Natural killer cell (primary cell): ENCODE results near the gene VASN. TPM values are rescaled to one million over a fixed set of nuclear protein-coding genes. Genes with fewer than 3 reads are reported as not detected.

Source experiments
- ATAC-seq, 3 donors: fragments of 150-1000 bp in 2 of 3; fragments of 200-7000 bp in 1 of 3; cut with Tn5 transposase; 1 replicate in 1 of 3; 2 replicates in 2 of 3; pipeline ENCODE4 v1.10.0; 2021; ENCODE audit warnings: mild to moderate bottlenecking in 2 of 3, moderate library complexity in 2 of 3
- DNase-seq, 2 donors: peaks; one replicate each; pipeline versions ENCODE4 v3.0.0 to v3.0.0-alpha.2; 2013 to 2021; ENCODE audit warnings: mixed read lengths in 1 of 2
- H3K27ac ChIP-seq: one replicate; pipeline ENCODE4 v1.5.1; 2013; ENCODE audit warnings: mild to moderate bottlenecking, low read length
- H3K27me3 ChIP-seq: one replicate; pipeline ENCODE4 v1.6.1; 2013; ENCODE audit warnings: low read length; ENCODE audit not compliant: control insufficient read depth, insufficient read depth
- H3K36me3 ChIP-seq: one replicate; pipeline ENCODE4 v1.6.1; 2013; ENCODE audit warnings: low read length; ENCODE audit not compliant: control insufficient read depth, insufficient read depth
- H3K4me1 ChIP-seq: one replicate; pipeline ENCODE4 v1.6.1; 2013; ENCODE audit warnings: low read length; ENCODE audit not compliant: control insufficient read depth, insufficient read depth
- H3K4me3 ChIP-seq: one replicate; pipeline ENCODE4 v1.5.1; 2013; ENCODE audit warnings: low read length
- H3K9me3 ChIP-seq: one replicate; pipeline ENCODE4 v1.6.1; 2013; ENCODE audit warnings: low read length; ENCODE audit not compliant: control insufficient read depth, insufficient read depth
- H3K27ac Mint-ChIP-seq, 2 donors: one replicate each; pipeline ENCODE4 v1.8.0; 2022; ENCODE audit warnings: mild to moderate bottlenecking in 2 of 2, mixed read lengths in 2 of 2, moderate library complexity in 1 of 2
- H3K27me3 Mint-ChIP-seq, 2 donors: one replicate each; pipeline ENCODE4 v1.8.0; 2022; ENCODE audit warnings: low read depth in 2 of 2, mixed read lengths in 2 of 2
- H3K36me3 Mint-ChIP-seq: one replicate; pipeline ENCODE4 v1.8.0; 2022; ENCODE audit warnings: mixed read lengths
- H3K4me1 Mint-ChIP-seq, 2 donors: one replicate each; pipeline ENCODE4 v1.8.0; 2022; ENCODE audit warnings: mixed read lengths in 2 of 2
- H3K4me3 Mint-ChIP-seq: one replicate; pipeline ENCODE4 v1.8.0; 2022; ENCODE audit warnings: mild to moderate bottlenecking, moderate library complexity, mixed read lengths
- H3K9me3 Mint-ChIP-seq, 2 donors: one replicate each; pipeline ENCODE4 v1.8.0; 2022; ENCODE audit warnings: mixed read lengths in 2 of 2
- WGBS: methylation state at CpG from one replicate; pipeline ENCODE4 v1.1.7; 2013; ENCODE audit warnings: missing lambda C conversion rate; ENCODE audit not compliant: insufficient coverage; 5-methylcytosine and 5-hydroxymethylcytosine counted together
- intact Hi-C: fragments of 100-400 bp; cut with micrococcal nuclease; formaldehyde crosslinking; loops from one replicate; pipeline ENCODE4 v1.14.2; 2022
- total RNA-seq, 4 donors: library from RNA; stranded (reverse); fragments of 120-200 nt in 1 of 4; gene quantifications; one replicate each; pipeline versions ENCODE4 v1.2.3 to v1.2.4, GENCODE V29; 2013 to 2022
- TF ChIP-seq, protein P1 (sequence below): fragments of 200-600 bp; IDR thresholded peaks from one replicate; pipeline ENCODE4 v1.8.0; 2022; ENCODE audit warnings: antibody characterized with exemption

The VASN gene
- total RNA-seq, 3 donors from 2014 or later (not counting 1 experiment from before 2014, with no cell fraction given) = 0.35 to 0.93 (median 0.78) TPM

DNA sequence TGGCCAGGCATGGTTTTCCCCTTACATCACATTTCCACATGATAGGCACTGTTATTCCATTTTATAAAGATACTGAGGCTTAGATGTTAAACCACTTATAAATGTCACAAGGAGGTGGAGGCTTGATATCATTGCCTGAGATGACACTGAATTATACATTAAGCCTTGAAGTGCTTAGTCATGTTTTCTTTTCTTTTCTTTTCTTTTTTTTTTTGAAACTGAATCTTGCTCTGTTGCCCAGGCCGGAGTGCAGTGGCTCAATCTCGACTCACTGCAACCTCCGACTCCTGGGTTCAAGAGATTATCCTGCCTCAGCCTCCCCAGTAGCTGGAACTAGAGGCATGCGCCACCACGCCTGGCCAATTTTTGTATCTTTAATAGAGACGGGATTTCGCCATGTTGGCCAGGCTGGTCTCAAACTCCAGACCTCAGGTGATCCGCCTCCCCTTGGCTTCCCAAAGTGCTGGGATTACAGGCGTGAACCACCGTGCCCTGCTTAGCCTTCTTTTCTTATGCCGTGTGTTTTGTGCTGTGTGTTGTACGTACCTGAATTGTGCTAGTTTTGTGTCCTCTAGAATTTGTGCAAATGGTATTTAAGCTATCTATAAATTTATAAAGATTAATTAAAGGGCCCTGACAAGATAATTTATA is 55.2 kb downstream of the VASN start:
- TF ChIP-seq, protein P1, sequence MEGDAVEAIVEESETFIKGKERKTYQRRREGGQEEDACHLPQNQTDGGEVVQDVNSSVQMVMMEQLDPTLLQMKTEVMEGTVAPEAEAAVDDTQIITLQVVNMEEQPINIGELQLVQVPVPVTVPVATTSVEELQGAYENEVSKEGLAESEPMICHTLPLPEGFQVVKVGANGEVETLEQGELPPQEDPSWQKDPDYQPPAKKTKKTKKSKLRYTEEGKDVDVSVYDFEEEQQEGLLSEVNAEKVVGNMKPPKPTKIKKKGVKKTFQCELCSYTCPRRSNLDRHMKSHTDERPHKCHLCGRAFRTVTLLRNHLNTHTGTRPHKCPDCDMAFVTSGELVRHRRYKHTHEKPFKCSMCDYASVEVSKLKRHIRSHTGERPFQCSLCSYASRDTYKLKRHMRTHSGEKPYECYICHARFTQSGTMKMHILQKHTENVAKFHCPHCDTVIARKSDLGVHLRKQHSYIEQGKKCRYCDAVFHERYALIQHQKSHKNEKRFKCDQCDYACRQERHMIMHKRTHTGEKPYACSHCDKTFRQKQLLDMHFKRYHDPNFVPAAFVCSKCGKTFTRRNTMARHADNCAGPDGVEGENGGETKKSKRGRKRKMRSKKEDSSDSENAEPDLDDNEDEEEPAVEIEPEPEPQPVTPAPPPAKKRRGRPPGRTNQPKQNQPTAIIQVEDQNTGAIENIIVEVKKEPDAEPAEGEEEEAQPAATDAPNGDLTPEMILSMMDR = no peak
- intact Hi-C loops = loop anchor here (5.0 kb wide), 2 partner anchors 50 to 110 kb away; partner anchors contain the start of genes CDIP1 and HMOX2
- DNase-seq = no peak
- H3K9me3 Mint-ChIP-seq = no peaks in the 10 kb centered on the region
- H3K27me3 Mint-ChIP-seq = no peaks in the 10 kb centered on the region
- WGBS = 91% methylated on average over 10 of the region's 12 CpGs
- peaks cover 27 to 32% of the 10 kb centered on the region in 2 donors for H3K4me1 Mint-ChIP-seq
- Histone ChIP-seq H3K4me3 (no peak overlapping the region), H3K27me3 (no peaks in the 10 kb centered on the region), H3K27ac (peak overlapping the region; percentile 96), H3K36me3 (peaks cover 9% of the 10 kb centered on the region), H3K4me1 (peaks cover 16% of the 10 kb centered on the region), H3K9me3 (no peaks in the 10 kb centered on the region)
- H3K4me3 Mint-ChIP-seq = peak overlapping the region; percentile 94
- no peak for ATAC-seq
- no peaks in the 10 kb centered on the region for H3K36me3 Mint-ChIP-seq
- peak overlapping the region; percentile 98 to 99 for H3K27ac Mint-ChIP-seq

DNA sequence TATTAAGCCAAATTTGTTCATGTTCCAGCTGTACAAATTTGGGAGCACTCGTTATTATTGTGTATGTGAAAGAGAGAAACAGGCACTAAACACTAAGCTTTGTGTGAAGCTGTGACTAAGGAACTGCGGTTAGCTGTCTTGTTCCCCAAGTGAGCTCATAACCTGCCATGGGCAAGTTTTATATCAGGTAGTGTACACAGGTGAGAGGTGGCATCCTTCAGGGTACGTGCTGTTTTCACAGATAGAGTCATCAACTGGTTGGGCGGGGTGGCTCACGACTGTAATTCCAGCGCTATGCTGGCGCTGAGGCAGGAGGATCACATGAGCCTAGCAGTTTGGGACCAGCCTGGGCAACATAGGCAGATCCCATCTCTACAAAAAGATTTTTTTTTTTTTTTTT is 56.9 kb downstream of the VASN start:
- ATAC-seq (no peak), DNase-seq (no peak)
- Histone ChIP-seq H3K4me3 (no peak overlapping the region), H3K36me3 (peaks cover 10% of the 10 kb centered on the region), H3K9me3 (no peaks in the 10 kb centered on the region), H3K4me1 (peaks cover 16% of the 10 kb centered on the region), H3K27me3 (no peaks in the 10 kb centered on the region), H3K27ac (no peak overlapping the region)
- H3K27me3 Mint-ChIP-seq = no peaks in the 10 kb centered on the region
- WGBS = 98% methylated on average over 7 of the region's 7 CpGs
- H3K4me1 Mint-ChIP-seq = peaks cover 27 to 32% of the 10 kb centered on the region in 2 donors
- TF ChIP-seq, protein P1 = no peak
- H3K27ac Mint-ChIP-seq = no peak overlapping the region
- H3K36me3 Mint-ChIP-seq = no peaks in the 10 kb centered on the region
- no peak overlapping the region for H3K4me3 Mint-ChIP-seq
- no peaks in the 10 kb centered on the region for H3K9me3 Mint-ChIP-seq
- intact Hi-C loops = loop anchor here (5.0 kb wide), 2 partner anchors 49 to 109 kb away; partner anchors contain the start of genes CDIP1 and HMOX2

DNA sequence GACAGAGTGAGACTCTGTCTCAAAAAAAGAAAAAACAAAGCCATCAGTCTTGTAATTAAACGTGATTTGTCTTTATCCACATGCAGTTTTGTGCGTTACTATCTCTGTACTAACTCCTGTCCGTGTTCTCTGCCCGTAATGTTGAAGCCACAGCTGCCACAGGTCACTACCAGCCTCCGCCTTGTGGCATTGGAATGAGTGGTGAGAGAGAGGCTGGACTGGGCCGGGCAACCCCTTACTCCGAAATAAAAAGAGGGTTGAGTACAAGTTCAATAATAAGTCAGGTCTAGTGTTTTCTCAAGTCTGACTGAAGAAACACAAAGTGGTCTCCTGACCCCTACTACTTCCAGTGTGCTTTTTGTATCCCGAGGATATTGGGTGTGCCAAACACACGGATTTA is 59.4 kb downstream of the VASN start:
- peaks cover 10% of the 10 kb centered on the region for H3K36me3 Mint-ChIP-seq
- H3K27me3 Mint-ChIP-seq = no peaks in the 10 kb centered on the region
- WGBS = 95% methylated on average over 9 of the region's 9 CpGs
- peaks cover 21 to 29% of the 10 kb centered on the region in 2 donors for H3K4me1 Mint-ChIP-seq
- no peak overlapping the region for H3K4me3 Mint-ChIP-seq
- DNase-seq (no peak), ATAC-seq (no peak)
- H3K9me3 ChIP-seq = no peaks in the 10 kb centered on the region
- H3K36me3 ChIP-seq = peaks cover 25% of the 10 kb centered on the region
- H3K27ac Mint-ChIP-seq = no peak overlapping the region
- H3K27me3 ChIP-seq = no peaks in the 10 kb centered on the region
- H3K9me3 Mint-ChIP-seq = no peaks in the 10 kb centered on the region
- no peak overlapping the region for H3K27ac ChIP-seq
- intact Hi-C loops = no loop called here
- peaks cover 9% of the 10 kb centered on the region for H3K4me1 ChIP-seq
- H3K4me3 ChIP-seq = no peak overlapping the region
- TF ChIP-seq, protein P1 = no peak

Other genes starting within 250 kb of the VASN start
- not detected for gene SRL, start 129.8 kb upstream of the VASN start, total RNA-seq
- gene TFAP4, start 98.8 kb upstream of the VASN start, total RNA-seq = 1 to 10 TPM; 6.5 to 9.6 (median 8.9) TPM
- under 1 TPM in 2 of 3 donors, not detected in 1; 0.05 to 0.35 TPM for gene GLIS2, start 55.8 kb upstream of the VASN start, total RNA-seq
- gene PAM16, start 20.5 kb upstream of the VASN start, total RNA-seq = 10 to 100 TPM; 29.4 to 42.7 (median 39.0) TPM
- gene CORO7, start 44.7 kb downstream of the VASN start, total RNA-seq = 100 to 1,000 TPM; 335 to 425 (median 415) TPM
- 10 to 100 TPM; 22.1 to 34.2 (median 27.2) TPM for gene DNAJA3, start 54.0 kb downstream of the VASN start, total RNA-seq
- gene NMRAL1, start 102.8 kb downstream of the VASN start, total RNA-seq = 10 to 100 TPM; 66.6 to 71.2 (median 69.8) TPM
- 100 to 1,000 TPM in 1 of 3 donors, 10 to 100 TPM in 2; 66.0 to 104 (median 77.3) TPM for gene HMOX2, start 104.5 kb downstream of the VASN start, total RNA-seq
- gene CDIP1, start 166.9 kb downstream of the VASN start, total RNA-seq = 10 to 100 TPM; 35.2 to 49.2 (median 37.9) TPM
- gene C16orf96, start 184.5 kb downstream of the VASN start, total RNA-seq = under 1 TPM; 0.35 to 0.61 (median 0.43) TPM
- gene UBALD1, start 243.0 kb downstream of the VASN start, total RNA-seq = 10 to 100 TPM; 40.8 to 54.4 (median 53.6) TPM